Stimulated activated CD8-positive, alpha-beta memory T cell treated with anti-CD3 and anti-CD28 coated beads, Interleukin-15, amount 100 ng/mL, for 4 hours (primary cell): ENCODE measurements around the gene TRPC4.
"Not testable (repeated sequence)": the region's sequence is repeated elsewhere in the genome, so short reads cannot be mapped to it uniquely, and the experiment has no call there.

Experiments used
- DNase-seq, 2 donors: peaks; one replicate each; pipeline ENCODE4 v3.0.0-alpha.2; 2020; ENCODE audit warnings: low read depth in 2 of 2

The TRPC4 gene

DNA sequence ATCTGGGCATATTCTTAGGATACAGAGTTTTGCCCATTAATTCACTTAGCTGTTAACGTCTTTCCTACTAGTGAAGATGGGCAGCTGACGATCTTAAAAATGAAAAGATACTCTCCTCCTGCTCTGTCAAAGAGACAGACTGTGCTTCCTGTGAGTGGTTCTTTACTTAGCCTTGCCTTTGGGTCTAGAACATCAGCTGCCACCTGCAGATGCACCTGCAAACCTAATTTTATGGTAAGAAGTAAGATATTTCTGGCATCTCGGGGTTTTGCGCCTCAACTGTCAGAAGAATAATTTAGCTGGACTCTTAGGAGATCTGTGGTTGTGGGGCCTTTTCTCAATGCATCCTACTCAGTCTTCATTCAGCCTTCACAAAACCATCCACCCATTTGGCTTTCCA, 36.2 kb downstream of the TRPC4 start:
- no peak for DNase-seq

DNA sequence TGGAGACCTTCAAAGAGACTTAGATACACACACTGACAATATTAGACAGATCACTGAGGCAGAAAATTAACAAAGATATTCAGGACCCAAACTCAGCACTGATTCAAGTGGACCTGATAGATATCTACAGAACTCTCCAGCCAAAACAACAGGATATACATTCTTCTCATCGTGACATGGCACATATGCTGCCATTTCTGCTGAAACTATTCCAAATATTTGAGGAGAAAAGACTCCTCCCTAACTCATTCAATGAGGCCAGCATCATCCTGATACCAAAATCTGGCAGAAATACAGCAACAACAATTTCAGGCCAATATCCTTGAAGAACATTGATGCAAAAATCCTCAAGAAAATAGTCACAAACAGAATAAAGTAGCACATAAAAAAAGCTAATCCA, 53.3 kb downstream of the TRPC4 start:
- no peak for DNase-seq

DNA sequence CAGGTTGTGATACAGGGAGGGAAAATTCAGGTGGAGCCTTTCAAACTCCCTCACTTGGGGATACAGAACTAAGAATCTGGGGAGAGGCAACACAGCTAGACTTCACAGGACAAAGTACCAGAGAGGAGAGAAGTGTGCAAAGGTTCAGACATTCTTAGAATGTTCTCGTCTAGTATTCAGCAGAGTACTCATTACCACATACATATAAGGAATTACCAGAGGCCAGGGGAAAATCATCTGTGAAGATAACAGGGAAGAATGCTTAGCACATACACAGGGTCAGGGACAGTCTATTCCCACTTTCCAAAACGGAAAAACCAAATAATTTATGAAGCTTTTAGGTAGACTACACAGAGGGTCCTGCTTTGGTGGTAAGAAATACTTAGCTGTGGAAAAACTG, 58.1 kb downstream of the TRPC4 start:
- no peak for DNase-seq

DNA sequence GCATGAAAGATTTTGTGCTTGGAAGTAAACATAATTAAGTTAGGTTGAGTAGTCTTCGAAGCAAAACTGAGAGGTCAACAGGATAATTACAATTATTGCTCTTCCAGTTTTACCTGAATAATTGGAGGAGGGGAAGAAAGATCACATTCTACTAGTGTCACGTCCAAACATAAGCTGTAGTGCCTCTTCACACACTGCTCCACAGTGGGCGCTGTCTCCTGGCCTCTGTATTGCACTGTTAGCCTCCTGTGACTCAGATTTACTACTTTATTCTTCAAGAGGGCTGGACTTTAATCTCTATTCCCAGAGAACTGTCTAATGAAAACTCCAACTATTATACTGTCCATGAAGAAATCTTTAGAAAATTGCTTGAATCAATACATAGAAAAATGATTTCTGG, 62.9 kb downstream of the TRPC4 start:
- DNase-seq, result no peak

DNA sequence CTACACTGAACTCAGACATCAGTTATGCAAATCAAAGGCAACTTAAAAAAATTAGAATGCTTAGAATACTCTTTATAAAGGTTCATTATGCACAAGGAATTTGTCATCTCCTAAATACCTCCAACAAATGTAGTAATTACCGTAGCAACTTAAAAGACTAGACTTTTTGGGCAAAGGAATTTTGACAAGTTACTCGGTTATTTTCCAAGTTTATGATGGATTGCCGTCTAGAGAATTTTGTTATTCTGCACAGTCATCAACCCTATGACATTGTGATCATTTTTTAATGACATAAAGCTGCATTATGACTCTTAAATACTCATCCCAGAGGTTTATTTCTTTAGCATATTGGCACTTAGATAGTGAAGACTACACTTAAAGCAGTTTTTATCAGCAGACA, 71.9 kb downstream of the TRPC4 start:
- DNase-seq, result no peak

DNA sequence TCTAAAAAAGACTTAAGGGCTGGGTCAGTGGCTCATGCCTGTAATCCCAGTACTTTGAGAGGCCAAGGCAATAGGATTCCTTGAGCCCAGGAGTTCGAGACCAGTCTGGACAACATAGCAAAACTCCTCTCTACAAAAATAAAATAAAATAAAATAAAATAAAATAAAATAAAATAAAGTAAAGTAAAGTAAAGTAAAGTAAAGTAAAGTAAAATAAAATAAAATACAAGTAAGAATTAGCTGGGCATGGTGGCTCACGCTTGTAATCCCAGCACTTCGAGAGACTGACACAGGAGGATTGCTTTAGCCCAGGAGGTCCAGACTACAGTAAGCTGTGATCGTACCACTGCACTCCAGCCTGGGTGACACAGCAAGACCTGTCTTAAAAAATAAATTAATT, 72.8 kb downstream of the TRPC4 start:
- DNase-seq, result not testable (repeated sequence)

DNA sequence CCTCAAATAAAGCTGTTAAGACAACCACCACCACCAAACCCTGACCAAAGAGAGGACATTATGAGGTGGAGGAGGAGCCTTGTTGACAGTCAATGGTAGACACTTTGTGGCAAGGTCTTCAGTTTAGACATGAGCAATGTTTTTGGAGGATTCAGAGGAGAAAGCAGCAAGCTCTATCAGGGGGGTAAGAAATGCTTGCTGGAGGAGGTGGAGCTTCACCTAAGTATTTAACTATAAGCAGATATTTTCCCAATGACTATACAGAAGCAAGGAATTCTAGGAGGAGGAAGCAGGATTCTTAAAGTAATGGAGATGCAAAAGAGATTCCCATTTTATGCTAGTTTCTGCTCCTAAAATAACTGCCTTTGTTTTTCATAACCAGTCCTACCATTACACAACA, 74.2 kb downstream of the TRPC4 start:
- DNase-seq, result no peak

DNA sequence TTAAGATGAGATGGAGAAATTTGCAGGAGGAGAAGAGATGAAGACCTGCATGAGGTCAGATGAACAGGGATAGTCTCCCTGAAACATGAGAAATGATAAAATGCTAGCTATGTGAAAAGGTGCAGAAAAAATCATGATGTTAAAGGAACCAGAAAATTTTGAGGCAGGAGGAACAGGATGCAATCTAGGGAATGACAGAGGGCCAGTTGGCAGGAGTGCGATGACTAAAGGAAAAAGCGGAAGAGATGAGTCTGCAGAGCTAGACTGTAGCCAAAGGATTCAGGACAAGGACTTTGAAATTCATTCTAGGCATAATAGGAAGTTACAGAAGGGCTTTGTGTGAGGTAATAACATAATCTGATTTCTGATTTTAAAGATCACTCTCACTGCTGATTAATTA, 77.9 kb downstream of the TRPC4 start:
- no peak for DNase-seq

DNA sequence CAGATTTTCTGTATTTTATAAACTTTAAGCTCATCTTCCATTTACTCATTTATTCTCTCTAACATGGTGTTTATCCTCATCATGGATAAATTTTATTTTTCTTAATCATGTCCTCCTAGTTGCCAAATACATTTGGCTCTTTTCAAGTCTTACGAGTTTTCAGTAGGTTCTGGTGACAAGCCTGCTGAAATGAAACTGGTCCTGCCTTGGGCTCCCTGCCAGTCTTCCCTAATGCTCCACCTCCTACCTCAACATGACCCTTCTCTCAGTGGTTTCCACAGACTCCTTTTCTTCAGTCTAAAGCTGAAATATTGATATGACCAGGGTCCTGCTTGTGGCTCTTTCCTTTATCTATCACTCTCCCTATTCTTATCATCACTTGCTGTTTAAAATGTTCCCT, 81.2 kb downstream of the TRPC4 start:
- DNase-seq, result no peak

DNA sequence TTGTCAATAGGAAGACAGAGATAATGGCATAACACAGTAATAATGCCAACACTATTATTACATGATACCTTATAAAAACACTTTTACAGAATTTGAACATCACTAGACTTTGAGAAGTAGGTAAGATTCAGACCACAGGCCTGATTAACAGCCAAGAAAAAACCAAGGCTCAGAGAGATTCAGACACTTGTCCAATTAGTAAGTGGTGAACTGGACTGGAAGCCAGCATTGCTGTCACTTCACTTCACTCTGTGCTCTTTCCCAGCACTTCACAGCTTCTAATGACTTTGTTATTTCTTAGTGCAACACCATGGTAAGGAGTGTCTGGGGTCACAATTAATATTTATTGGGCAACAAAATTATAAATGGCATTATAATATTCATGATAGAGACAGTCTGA, 91.9 kb downstream of the TRPC4 start:
- DNase-seq, result no peak

DNA sequence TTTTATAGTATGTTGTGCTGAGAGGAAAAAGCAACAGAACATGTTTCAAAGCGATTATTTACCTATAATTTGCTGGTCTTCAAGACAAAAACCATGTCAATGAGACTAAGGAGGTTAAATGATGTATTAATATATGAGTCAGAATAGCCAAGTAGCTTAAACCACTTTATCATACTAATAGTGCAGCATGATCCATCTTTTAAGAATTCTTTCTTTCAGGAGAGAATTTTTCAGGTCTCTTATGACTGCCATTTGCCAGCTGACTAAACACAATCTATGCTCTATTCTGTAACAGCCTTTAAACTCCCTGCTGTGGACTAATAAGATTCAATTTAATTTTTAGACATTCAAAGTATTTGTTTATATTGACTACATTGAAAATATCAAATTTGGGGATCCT, 93.7 kb downstream of the TRPC4 start:
- no peak for DNase-seq

DNA sequence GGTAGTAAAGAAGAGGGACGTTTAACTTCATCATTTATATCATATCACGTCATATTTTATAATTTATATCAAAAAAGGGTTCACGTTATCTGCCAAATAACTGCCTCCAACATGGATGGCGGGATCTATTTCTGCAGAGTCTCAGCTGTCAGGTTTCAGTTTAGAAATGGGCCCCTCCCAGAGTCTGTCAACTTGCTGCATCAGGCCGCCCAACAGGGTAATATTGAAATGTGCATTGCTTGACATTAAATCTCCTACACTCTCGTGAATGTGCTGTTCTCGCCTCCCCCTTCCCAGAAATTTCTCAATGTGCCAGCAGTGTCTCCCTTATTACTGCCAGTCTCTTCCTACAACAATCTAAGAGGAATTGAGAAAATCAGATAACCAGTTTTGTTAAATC, 96.9 kb downstream of the TRPC4 start:
- DNase-seq, result no peak

DNA sequence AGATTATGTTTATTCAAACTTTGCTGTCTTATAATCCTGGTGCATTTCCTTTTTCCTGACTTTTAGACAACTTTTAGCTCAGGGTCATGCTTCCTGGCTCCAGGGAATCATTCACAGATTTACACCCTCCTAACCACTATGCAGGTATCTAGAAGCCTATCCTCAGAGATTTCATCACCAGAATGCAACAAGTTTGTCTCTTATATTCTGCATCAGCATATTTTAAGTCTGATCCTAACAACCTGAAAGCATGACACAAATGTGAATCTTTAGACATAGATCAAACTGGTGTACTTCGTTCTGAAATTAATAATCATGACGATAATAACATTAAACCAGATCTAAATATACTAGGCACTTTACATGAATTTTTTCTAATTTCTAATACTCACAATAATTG, 100.0 kb downstream of the TRPC4 start:
- DNase-seq, result no peak

DNA sequence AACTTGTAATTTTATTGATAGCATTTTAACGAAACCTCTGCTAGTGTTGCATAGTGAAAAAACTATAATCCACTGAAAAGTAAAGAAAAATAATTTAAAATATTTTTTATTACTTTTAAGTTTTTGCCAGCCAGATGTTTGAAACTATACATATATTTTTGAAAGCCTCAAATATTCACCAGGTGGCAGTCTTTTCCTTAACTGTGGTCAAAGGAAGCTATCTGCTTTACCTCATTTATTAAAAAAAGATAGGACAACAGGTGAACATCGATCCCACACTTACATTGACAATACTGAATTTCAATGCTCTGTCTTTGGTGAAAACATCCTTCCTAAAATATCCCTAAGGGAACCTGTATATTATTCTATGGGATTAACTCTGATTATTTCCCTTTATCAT, 100.5 kb downstream of the TRPC4 start:
- DNase-seq, result no peak

DNA sequence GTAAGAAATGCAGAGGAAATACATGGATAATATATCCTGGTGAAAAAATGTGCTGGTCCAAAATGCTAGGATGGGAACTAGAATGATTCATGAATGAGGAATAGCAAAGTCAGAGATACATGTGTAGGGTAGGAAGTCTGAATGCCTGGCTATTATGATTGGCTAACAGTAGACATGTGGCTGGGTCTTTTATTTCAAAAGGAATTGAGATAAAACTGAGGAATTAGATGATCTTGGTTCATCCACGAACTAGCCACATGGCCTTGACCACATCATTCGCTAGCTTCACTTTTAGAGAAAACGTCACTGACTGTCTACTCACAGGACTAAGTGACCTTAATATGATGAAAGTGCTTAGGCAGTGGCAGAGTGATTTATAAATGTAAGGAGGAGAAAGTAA, 103.1 kb downstream of the TRPC4 start:
- no peak for DNase-seq

DNA sequence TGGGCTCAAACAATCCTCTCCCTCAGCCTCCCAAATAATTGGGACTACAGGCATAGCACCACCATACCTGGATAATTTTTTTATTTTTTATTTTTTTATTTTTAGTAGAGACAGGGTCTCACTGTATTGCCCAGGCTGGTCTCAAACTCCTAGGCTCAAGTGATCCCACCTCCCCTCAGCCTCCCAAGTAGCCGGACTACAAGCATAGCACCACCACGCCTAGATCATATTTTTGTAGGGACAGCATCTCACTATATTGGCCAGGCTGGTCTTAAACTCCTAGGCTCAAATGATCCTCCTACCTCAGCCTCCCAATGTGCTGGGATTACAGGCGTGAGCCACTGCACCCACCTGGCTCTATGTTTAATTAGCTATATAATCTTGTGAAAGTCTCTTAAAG, 114.2 kb downstream of the TRPC4 start:
- DNase-seq, result no peak

DNA sequence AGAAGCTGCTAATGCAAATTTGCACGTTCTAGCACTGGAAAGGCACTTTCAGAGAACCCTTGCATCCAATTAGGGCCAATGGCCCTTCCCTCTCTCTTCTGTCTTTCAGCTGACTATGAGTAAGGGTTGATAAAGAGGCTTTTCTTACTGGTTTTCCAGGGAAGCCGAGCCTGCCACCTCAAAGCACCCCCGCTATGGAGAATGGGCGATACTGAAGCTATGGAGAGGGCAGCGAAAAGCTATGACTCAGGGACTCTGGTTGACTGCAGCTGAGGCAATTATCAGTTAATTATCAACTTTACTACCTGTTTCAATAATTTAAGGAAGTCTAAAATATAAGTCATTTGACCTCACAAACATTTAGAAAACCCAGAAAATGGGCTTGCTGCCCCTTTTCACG, 115.8 kb downstream of the TRPC4 start:
- DNase-seq, result no peak

DNA sequence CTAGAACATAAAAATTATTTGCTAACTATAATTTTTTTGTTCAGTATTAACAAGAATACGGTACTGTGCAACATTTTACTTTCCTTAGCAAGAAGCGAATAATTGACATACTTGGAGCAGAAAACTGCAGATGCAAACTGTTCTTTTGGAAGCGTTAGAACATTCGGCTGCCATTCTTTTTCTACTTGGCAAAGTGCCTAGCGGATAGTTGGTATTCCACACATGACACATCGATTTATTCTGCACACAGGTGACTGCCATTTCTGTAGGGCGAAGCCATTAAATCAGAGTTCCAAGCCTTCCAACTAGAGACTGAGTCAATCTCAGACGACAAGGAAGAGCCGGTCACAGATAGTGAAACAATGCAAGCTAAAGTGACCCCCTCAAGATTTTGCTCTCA, 117.4 kb downstream of the TRPC4 start:
- DNase-seq, result no peak

DNA sequence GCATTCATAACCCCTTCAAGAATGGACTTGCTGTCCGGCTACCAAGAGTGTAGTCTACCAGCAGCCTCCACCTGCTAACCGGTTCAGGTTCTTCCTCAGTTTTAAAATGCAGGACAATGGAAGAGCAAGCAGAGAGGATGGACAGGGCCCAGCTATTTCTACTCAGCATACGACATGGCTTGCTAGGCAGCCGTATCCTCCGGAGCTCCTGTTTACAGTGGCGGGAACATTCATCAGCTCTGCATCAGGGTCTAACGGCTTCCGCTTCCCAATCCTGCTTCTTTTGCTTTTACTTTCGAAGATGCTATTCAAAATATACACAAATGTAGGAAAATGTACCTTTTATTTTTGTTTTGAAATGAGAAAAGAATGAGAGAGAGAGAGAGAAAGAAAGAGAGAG, 118.5 kb downstream of the TRPC4 start:
- no peak for DNase-seq

DNA sequence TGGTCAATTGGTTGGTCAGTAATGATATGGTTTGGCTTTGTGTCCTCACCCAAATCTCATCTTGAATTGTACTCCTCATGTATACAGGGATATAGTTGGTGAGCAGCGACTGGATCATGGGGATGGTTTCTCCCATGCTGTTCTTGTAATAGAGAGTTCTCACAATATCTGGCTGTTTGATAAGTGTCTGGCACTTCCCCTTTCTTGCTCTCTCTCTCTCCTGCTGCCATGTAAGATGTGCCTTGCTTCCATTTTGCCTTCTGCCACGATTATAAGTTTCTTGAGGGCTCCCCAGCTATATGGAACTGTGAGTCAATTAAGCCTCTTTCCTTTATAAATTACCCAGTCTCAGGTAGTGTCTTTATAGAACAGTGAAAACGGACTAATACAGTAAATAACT, 120.7 kb downstream of the TRPC4 start:
- DNase-seq, result no peak

DNA sequence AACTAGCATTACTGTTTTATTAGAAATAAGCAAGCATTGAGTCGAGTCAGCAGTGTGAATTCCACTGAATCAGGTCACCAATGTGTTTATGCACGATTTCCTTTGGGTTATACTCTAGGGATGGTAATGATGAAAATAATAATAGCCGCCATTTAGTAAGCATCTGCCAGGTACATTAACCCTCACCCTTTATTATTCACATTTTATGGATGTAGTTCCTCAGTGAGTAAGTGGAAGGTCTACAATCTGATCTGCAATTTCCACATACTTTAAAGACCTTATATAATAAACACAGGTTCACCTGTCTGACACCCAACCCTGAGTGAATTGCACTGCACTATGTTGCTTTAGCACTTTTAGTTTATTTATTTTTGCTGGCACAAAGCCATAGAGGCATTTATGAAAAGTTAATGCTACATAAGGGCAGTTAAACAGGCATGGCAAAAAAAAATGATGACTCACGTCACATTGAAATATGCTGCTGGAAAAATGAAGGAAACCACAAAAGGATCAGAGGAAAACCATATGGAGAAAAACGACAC, 122.4 kb downstream of the TRPC4 start:
- no peak for DNase-seq

DNA sequence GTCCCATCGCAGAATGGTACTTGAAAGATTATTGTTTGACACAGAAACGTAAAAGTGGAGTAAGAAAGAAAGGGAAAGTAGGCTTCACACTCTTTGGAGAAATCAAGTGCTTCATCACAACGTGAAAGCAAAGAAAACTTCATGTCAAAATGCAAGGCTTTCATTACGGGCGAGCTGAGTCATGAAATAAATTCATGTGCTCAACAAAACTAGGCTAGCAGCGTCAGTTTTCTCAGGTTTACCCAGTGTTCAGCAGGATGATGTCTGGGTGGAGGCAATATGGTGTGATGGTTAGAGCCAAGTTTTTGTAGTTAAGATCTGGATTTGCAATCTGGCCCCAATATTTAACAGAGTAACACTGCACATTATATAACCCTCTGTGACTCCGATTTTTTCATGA, 128.0 kb downstream of the TRPC4 start:
- DNase-seq, result no peak

DNA sequence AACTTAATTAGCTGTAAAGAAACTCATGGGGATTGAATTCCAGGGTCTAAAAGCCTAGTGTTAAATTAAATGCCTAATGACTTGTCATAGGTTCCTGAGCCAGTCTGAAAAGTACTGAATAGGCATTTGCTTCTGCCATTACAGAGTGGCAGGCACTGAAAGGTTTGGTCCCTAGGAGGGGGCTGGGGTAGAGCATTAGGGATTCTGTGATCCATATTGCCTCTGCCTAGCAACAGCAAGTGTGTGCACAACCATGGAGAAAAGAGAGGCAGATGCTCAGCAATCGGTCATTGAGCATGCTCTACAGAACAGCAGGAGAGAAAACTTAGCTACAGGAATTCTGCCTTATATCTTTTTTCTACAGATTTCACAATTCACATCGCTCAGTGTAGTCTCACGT, 133.5 kb downstream of the TRPC4 start:
- no peak for DNase-seq

DNA sequence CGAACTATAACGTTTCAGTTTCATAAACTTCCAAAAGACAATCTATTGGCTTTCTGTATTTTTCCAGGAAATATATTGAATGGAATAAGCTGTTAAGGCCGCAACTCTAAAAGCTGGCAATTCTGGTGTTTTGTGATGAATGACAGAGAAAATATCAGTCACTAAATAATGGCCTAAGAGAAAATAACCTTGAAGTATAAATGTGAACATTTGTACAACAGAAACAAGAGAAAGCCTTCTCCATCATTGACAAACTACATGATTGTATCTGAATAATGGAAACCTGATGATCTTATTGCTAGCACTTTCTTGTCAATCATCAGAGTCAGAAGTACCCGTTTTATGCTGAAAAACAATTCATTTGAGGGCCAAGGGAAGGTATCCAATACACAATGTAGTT, 134.3 kb downstream of the TRPC4 start:
- no peak for DNase-seq

DNA sequence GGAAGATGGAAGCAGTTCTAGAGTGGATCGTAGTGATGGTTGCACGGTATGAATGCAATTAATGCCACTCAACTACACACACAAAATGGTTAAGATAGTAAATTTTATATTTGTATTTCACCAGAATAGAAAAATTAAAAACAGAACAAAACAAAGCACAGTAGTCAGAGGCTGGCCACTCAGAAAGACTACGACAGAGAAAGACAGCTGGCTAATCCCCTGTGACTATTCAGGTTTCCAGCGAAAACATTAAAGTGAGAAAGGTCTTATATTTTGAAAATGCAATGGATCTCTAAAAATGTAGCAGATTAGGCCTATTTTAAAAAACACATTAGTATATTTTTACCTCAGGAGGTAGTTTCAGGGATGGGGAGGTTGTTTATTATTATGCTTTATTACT, 139.7 kb downstream of the TRPC4 start:
- DNase-seq, result no peak
